Measurements from ENCODE around the gene C16orf87.
"Not testable (repeated sequence)": the region's sequence is repeated elsewhere in the genome, so short reads cannot be mapped to it uniquely, and the experiment has no call there.

The C16orf87 gene, protein sequence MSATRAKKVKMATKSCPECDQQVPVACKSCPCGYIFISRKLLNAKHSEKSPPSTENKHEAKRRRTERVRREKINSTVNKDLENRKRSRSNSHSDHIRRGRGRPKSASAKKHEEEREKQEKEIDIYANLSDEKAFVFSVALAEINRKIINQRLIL
- total RNA-seq = 14.9 to 47.0 (median 22.8) reads per million in 3 experiments

DNA sequence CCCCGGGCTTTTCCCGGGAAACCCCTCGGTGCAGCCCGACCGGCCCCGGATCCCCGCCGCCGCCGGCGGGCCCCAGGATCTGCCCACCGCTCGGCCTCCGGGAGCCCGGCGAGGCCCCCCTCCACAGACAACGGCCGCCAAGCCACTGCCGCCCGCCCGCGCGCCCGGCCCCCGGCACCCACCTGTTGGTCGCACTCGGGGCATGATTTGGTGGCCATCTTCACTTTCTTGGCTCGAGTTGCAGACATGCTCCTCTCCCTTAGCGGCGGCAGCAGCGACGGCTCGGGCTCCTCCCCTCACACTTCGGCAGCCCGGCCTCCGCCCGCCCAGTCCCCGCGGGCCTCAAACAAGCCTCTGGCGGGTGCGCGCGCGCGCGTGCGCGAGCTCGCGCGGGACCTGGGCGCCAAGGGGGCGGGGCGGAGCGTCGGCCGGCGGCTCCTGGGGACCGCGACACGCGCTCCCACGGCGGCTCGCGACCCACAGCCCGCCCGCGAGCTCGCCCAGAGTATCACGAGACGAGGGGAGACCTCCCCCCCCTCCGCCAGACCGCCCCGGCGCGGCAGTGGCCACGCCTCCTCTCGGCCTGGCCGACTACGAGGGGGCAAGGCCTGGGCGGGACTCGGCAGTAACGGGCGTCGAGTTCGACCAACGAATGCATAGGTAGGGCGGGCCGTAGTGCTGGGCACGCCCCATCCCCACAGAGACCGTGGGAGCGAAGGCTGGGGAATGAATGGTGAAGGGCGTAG, at the start of gene C16orf87:
TSS of gene C16orf87 (minus strand) at position 279 of the 746 bp plus-strand sequence. CDS start at position 248, 31 bp downstream.
- DNase-seq = peak; percentile 91

DNA sequence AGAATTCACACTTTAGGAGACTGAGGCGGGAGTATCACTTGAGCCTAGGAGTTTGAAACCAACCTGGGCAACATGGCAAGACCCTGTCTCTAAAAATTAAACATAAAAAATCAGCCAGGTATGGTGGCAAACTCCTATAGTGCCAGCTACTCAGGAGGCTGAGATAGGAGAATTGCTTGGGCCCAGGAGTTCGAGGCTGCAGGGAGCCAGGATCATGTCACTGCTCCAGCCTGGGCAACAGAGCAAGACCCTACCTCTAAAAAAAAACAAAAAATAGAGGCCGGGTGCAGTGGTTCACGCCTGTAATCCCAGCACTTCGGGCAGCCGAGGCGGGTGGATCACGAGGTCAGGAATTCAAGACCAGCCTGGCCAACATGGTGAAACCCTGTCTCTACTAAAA, 44.3 kb upstream of the C16orf87 start:
- DNase-seq = no peak

DNA sequence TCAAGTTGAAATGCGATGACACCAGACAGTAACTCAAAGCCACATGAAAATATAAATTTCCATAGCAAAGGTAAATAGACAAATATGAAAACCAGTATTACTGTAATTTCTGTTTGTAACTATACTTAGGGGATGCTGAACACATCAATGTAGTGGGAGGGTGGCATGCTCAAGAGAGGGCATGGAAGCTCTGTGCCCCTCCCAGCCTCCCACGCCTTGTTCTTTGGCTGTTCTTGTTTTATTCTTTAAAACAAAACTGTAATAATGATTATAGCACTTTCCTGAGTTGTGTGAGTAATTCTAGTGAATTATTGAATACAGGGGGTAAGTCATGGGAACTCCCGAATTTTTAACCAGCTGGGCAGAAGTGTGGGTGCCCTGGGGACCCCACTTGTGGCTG, 42.2 kb upstream of the C16orf87 start:
- DNase-seq = no peak

DNA sequence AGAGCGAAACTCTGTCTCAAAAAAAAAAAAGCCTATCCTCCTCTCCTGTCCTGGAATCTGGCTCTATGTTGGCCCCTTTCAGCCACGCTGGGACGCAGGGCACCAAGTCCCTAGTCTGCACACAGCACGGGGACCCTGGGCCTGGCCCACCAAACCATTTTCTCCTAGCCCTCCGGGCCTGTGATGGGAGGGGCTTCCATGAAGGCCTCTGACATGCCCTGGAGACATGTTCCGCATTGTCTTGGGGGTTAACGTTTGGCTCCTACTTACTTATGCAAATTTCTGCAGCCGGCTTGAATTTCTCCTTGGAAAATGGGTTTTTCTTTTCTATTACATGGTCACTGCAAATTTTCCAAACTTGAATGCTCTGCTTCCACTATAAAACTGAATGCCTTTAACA, 40.6 kb upstream of the C16orf87 start:
- DNase-seq = no peak

DNA sequence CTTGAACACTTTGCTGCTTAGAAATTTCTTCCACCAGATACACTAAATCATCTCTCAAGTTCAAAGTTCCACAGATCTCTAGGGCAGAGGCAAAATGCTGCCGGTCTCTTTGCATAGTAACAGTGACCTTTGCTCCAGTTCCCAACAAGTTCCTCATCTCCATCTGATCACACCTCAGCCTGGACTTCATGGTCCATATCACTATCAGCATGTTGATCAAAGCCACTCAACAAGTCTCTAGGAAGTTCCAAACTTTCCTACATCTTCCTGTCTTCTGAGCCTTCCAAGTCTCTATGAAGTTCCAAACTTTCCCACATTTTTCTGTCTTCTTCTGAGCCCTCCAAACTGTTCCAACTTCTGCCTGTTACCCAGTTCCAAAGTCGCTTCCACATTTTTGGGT, 37.9 kb upstream of the C16orf87 start:
- DNase-seq = not testable (repeated sequence)

DNA sequence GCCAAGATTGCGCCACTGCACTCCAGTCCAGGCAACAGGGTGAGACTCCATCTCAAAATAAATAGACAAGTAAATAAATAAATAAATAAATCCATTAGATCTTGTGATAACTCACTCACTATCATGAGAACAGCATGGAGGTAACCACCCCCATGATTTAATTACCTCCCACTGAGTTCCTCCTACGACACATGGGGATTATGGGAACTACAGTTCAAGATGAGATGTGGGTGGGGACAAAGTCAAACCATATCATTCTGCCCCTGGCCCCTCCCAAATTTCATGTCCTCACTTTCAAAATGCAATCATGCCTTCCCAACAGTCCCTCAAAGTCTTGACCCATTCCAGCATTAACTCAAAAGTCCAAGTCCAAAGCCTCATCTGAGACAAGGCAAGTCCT, 36.5 kb upstream of the C16orf87 start:
- not testable (repeated sequence) for DNase-seq

DNA sequence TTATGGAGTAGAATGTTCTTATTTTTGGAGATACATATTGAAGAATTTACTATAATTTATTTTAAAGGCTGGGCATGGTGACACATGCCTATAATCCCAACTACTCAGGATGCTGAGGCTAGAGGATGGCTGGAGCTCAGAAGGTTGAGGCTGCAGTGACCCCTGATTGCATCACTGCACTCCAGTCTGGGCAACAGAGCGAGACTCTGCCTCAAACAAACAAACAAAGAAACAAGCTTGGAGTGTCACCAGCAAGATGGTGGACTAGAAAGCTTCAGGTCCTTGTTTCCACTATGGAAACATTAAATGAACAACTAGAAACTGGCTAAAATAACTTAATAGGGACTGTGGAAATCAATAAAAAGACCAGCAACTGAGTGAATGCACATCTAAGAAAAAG, 35.3 kb upstream of the C16orf87 start:
- DNase-seq = no peak

DNA sequence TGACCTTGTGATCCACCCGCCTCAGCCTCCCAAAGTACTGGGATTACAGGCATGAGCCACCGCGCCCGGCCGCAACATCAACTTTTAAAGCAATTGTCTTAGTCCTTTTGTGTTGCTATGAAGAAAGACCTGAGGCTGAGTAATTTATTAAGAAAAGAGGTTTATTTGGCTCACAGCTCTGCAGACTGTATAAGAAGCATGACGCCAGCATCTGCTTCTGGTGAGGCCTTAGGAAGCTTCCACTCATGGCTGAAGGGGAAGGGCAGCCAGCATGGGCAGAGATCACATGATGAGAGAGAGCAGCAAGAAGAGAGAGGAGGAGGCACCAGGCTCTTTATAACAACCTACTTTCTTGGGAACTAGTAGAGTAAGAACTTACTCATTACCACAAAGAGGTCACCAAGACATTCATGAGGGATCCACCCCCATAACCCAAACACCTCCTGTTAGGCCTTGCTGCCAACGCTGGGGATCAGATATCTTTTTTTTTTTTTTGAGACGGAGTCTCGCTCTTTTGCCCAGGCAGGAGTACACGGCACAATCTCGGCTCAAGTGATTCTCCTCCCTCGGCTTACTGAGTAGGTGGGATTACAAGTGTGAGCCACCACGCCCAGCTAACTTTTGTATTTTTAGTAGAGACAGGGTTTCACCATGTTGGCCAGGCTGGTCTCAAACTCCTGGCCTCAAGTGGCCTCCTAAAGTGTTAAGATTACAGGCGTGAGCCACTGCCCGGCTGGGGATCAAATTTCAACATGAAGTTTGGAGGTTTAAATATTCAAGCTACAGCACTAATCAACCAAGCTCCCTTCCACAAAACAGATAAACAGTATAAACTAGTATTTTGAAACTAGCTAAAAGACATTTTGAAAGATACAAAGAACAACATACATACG, 31.8 kb upstream of the C16orf87 start:
- no peak for DNase-seq

DNA sequence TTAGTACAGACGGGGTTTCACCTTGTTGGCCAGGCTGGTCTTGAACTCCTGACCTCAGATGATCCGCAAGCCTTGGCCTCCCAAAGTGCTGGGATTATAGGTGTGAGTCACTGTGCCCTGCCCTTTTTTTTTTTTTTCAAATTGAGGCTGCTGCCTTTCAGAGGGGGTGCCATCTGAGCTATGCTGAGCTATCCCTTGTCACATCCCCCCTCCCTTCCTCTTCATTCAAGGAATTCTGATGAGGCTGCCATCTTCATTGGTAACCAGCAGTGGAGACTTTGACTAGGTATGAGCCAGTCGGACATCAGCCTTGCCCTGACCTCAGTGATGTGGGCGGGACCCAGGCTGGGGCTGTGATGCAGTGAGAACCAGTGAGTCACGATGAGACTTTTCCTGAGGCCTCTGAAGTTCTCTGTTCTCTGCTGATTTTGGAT, 28.8 kb upstream of the C16orf87 start:
- DNase-seq = no peak

DNA sequence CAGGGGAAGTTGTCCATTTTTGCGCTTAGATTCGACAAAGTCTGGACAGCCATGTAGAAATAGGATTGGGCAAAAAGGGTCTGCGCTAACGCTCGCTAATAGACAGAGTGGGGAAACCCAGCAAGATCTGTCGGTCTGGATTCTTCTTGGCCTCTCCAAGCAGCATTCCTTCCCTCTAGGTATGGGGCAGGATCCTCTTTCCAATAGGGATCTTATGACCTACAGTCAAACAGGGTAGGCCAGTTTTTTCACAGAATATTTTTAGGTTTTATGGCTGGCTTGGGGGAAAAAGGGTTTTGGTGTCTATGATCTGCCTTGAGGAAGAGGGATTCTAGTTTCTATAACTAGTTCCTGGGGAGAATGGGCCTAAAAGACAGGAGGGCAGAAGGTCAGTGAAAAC, 27.2 kb upstream of the C16orf87 start:
- no peak for DNase-seq

DNA sequence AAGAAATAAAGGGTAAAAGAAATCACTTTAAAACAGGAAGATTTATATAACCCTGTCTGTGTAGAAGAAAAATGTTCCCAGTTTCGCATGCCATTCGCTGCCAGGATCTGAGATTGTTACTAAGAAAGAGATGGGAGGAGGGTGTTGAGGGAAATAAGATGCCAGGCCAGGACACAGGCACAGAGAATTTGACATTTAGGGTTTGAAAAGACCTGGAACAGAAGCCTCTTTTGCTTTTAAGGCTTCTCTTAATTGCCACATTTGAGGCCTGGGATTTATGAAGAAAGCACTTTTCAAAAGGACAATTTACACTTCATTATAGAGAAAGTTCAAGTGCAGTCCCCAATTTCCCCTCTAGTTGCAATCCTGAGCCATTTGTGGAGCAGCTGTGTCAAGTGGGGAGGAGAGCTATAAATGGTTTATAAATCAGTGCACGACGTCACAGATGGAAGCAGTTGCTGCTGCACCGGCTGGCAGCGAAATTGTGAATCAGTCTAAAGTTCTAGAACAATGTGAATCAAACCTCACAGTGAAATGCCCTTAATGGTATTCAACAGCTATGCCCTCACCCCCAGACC, 26.5 kb upstream of the C16orf87 start:
- DNase-seq = no peak

DNA sequence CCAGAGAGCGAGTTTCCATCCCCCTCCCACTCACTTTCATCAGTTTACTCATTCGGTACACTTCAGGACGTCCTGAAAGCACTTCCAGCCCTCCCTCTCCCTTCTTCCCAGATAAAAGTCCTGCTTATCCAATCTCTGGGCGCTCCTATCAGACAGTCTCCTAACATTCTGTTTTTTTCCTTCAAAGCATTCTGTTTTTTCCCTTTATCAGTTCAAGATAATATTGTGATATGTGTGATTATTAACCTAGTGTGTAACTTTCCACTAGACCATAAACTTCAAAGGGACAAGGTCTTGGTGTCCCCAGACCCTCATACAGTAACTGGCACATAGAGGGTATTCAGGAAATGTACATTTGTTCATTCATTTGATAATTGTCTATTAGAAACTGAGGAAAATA, 24.4 kb upstream of the C16orf87 start:
- no peak for DNase-seq

DNA sequence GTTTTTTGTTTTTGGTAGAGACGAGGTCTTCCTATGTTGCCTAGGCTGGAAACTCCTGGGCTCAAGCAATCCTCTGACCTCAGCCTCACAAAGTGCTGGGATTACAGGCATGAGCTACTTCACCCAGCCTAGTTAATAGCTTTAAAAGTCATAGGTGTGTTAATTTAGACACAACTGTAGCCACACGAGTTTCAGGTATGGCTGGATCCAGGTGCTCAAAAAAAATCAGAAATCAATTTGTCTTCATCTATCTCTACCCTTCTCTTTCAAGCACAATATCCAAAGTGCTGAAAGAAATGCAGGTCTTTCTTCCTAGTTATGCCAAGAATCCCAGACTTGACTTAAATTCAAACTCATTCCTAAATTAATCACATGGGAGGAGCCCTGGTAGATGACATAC, 23.9 kb upstream of the C16orf87 start:
- DNase-seq = no peak

DNA sequence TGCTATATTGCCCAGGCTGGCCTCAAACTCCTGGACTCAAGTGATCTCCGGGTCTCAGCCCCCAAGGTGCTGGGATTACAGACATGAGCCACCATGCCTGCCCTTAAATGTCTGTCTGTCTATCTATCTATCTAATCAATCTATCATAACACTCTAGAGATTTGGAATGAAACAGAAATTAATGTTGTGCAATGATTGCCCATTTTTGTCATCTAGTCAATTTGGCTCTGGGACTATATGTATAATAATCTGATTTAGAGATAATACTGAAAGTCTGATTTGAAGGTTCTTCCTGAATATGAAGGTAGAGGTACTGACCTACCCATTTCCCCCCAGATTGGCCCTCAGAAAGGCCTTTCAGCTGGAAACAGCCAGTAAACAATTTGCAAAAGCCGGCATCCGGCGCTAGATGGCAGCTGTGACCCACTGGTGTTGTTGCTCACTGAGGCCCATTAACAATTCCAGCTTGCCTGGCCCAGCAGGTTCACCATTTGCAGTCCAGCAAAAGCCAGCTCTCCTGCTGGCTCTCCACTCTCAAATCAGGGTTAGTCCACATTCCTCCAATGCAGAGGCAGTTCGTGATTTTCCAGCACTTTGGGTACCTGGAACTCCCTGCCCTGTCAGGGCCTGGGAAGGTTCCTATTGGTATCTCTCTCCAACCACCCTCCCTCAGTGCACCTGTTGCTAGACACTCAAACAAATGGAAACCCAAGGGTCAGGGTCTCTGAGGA, 22.9 kb upstream of the C16orf87 start:
- peak; percentile 29 for DNase-seq

DNA sequence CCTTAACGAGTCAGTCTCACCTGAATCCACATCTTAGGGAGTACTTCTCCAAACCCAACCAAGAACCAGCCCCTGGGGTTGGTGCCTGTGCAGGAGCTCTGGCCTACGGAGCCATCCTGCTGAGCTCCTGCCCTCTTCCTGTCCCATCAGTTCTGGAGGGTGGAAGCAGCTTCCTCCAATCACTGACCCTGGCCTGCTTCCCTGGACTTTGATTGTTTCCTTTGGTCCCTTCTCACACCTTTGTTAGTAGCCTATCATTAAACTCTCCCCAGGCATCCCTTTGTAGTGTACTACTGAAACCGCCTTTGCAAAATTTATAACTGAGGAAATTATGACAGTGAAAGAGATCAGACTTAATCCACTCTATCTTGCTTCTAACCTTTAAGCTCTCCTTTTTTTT, 21.1 kb upstream of the C16orf87 start:
- no peak for DNase-seq

DNA sequence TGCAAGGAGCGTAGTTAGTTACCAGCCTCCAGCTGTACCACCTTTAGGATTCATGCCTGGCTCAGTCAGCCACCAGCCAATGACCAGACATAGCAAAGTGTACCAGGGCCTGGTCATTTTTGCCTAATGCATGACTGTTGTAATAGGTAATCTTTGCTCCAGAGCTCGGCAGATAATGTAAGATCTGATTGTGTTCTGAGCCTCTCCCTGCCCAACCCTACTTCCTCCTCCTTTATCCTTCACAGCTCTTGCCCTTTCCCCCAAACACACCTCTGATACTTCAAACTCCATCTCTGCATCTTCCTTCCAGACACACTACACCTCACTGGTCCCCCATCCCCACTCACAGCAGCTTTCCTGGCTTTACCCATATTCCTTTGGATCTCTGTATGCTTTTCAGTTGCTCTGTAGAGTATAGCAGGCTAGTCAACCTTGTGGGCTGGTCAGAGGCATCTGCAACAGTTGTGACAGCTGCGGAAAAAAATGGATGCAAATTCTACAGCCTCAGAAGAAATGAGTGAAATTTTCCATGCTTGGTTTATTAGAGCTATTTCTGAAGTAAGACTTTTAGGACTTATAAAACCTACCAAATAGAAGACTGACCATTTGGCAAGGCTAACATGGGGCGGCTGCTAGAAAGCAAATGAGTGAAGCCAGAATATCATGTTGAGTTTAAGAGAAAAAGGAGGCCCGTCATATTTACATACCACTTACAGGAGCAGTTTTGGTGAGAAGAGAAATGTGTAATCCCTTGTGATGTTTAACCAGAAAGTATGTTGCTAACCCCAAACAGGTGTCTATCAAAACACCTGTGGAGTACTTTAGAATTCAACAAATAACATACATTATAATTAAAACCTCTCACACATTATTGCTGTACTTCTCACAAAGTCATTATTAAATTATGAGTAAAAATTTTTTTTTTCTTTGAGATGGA, 19.9 kb upstream of the C16orf87 start:
- no peak for DNase-seq

DNA sequence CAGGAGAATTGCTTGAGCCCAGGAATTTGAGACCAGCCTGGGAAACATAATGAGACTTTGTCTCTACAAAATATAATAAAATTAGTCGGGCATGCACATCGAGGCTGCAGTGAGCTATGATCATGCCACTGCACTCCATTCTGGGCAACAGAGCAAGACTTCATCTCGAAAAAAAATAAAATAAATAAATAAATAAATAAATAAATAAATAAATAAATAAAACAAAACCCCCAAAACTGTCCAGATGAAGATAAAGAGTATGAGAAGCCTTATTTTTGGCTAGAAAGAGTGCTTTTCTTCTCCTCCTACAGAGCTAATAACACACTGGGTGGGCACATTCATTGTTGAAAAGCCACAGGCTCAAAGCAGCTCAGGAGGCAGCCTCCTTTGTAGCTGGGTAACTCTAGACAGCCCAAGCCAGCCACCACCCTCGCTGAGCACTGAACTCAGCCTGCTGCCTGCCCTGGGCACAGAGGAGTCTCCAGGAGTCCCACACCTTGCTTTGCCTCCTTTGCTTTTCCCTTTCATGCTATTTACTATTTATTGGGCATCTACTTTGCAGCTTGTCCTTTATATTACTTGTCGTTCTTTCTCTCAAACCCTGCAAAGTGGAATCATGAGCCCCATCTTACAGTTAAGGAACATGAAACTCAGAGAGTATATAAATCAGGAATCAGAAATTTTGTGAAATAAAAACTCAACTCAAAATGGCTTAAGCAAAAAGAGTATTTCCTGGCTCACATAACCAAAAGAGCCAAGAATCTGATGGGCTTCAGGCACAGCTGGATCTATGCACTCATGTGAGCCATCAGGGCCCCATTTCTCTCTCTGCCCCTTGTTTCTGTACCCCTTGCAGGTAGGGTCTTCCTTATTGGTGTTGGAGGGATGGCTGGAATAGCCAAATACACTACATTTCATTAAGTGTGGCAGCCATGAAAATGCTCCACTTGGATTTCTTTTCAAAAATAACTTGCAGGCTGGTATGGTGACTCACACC, 18.1 kb upstream of the C16orf87 start:
- DNase-seq = no peak

DNA sequence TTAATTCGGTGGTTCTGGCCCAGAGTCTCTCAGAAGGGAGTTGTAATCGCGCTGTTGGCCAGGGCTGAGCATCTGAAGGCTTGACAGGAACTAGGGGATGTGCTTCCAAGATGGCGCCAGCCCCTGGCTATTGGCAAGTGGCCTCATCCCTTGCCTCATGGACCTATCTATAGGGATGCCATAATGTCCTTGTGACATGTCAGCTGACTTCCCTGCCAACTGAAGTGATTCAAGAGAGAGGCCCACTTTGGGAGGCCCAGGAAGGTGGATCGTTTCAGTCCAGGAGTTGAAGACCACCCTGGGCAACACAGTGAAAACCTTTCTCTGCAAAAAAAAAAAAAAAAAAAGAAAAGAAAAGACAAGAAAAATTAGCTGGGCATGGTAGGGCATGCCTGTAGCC, 15.0 kb upstream of the C16orf87 start:
- no peak for DNase-seq

DNA sequence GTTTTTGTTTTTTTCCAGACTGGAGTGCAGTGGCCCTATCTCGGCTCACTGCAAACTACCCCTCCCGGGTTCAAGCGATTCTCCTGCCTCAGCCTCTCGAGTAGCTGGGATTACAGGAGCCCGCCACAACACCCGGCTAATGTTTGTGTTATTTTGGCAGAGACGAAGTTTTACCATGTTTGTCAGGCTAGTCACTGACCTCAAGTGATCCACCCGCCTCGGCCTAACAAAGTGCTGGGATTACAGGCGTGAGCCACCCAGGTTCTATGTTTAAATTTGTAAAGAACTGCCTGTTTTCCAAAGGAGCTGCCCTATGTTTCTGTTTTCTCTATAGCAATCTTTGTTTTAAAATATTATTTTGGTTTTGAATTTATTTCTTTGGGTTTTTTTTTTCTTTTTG, 13.8 kb upstream of the C16orf87 start:
- DNase-seq = no peak
